Measurements from ENCODE around the gene BMP7.
"Not testable (repeated sequence)": the region's sequence is repeated elsewhere in the genome, so short reads cannot be mapped to it uniquely, and the experiment has no call there.

Gene BMP7

DNA sequence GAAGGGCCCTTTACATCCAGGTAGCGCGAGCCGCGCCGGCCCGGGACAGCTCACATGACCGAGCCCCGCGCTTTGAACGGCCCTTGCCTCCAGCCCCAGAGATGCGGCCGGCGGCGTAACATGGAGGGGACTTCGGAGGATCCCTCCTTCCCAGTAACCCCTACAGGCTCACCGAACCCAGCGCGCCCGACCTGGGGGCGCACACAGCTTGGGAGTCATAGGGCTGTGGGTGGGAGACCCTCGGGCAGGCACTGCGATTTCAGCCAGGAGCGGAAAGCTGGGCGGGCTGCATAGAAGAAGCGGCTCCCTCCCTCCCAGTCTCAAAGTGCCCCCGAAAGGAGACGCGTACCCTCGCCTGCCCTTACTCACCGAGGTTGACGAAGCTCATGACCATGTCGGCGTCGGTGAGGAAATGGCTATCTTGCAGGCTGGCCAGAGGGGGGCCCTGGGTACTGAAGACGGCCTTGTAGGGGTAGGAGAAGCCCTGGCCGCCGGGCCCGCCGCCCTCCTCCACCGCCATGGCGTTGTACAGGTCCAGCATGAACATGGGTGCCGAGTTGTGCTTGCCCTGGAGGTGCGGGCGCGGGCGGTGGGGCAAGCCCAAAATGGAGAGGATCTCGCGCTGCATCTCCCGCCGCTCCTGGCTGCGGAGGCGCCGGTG, 975 bp downstream of the BMP7 start:
- H3K4me1 ChIP-seq (ENCODE audit: control insufficient read depth, insufficient read depth, low read depth, low read length) = peaks cover 25% of the 10 kb centered on the region
- H3K27me3 ChIP-seq (ENCODE audit: control insufficient read depth in 1 of 2, insufficient read depth in 1 of 2, low read length in 2 of 2) = peaks cover 93% of the 10 kb centered on the region in 2 experiments
- no peaks in the 10 kb centered on the region for H3K9me3 ChIP-seq (ENCODE audit: control insufficient read depth, low read length)
- WGBS = 1% methylated on average over 43 of the region's 53 CpGs
- H3K36me3 ChIP-seq (ENCODE audit: control insufficient read depth in 1 of 2, insufficient read depth in 2 of 2, low read depth in 1 of 2, low read length in 2 of 2) = no peaks in the 10 kb centered on the region
- H3K27ac ChIP-seq (ENCODE audit: low read length, poor library complexity, severe bottlenecking) = no peak overlapping the region
- no peak overlapping the region for H2AK5ac ChIP-seq (ENCODE audit: low read length, severe bottlenecking)
- H3K4me2 ChIP-seq (ENCODE audit: low read length, poor library complexity, severe bottlenecking) = peak overlapping the region; percentile 77
- DNase-seq = peak; percentile 1
- H2AFZ ChIP-seq (ENCODE audit: low read depth, low read length) = no peak overlapping the region
- no peak overlapping the region for H3K14ac ChIP-seq (ENCODE audit: low read length in 2 of 2)
- H3K4me3 ChIP-seq (ENCODE audit: insufficient read depth in 1 of 2, low read depth in 1 of 2, low read length in 2 of 2) = peak overlapping the region in 1 of 2 experiments; percentile 2
- H2BK5ac ChIP-seq (ENCODE audit: low read depth, low read length, poor library complexity, severe bottlenecking) = no peak overlapping the region
- no peak overlapping the region for H4K8ac ChIP-seq (ENCODE audit: low read length)
- H2BK15ac ChIP-seq (ENCODE audit: low read depth, poor library complexity, severe bottlenecking) = no peak overlapping the region
- H3K79me1 ChIP-seq (replicated peaks; ENCODE audit: low read length, poor library complexity, severe bottlenecking) = no peaks in the 10 kb centered on the region
- no peak overlapping the region for H3K4ac ChIP-seq (ENCODE audit: low read depth in 1 of 2, low read length in 2 of 2)
- H3K23ac ChIP-seq (ENCODE audit: low read length in 2 of 2) = peak overlapping the region in 1 of 2 experiments; percentile 37
- no peak overlapping the region for H2BK12ac ChIP-seq (ENCODE audit: low read length in 2 of 2)
- H3K9ac ChIP-seq (ENCODE audit: low read length) = no peak overlapping the region
- no peak overlapping the region for H4K91ac ChIP-seq (ENCODE audit: low read length)
- no peak overlapping the region for H3K18ac ChIP-seq (ENCODE audit: low read depth in 1 of 2, low read length in 2 of 2)
- no peak overlapping the region for H2BK120ac ChIP-seq (ENCODE audit: low read depth, low read length)

DNA sequence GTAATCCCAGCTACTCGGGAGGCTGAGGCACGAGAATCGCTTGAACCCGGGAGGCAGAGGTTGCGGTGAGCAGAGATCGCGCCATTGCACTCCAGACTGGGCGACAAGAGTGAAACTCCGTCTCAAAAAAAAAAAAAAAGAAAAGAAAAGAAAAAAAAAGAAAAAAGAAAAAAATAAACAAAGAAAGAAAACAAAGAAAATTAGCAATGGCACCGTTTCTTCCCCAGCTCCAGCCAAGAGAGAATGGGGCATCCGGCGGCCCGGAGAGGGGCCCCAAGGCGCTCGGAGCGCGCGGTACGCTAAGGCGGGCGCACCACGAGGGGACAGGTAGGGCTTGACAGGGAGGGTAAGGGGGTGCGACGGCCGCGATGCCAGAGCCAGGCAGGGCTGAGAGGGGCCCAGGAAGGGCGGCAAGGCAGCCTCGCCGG, 1.5 kb downstream of the BMP7 start:
- H3K27me3 ChIP-seq (ENCODE audit: control insufficient read depth in 1 of 2, insufficient read depth in 1 of 2, low read length in 2 of 2) = peaks cover 93% of the 10 kb centered on the region in 2 experiments
- not testable (repeated sequence) for H2AFZ ChIP-seq (ENCODE audit: low read depth, low read length); H3K23ac ChIP-seq (ENCODE audit: low read length in 2 of 2); H3K9me3 ChIP-seq (ENCODE audit: control insufficient read depth, low read length); H2AK5ac ChIP-seq (ENCODE audit: low read length, severe bottlenecking); H3K4me2 ChIP-seq (ENCODE audit: low read length, poor library complexity, severe bottlenecking); H3K79me1 ChIP-seq (replicated peaks; ENCODE audit: low read length, poor library complexity, severe bottlenecking); H2BK5ac ChIP-seq (ENCODE audit: low read depth, low read length, poor library complexity, severe bottlenecking); H3K9ac ChIP-seq (ENCODE audit: low read length); DNase-seq; H2BK12ac ChIP-seq (ENCODE audit: low read length in 2 of 2); H3K4ac ChIP-seq (ENCODE audit: low read depth in 1 of 2, low read length in 2 of 2); H4K91ac ChIP-seq (ENCODE audit: low read length); H4K8ac ChIP-seq (ENCODE audit: low read length); H3K14ac ChIP-seq (ENCODE audit: low read length in 2 of 2); H3K36me3 ChIP-seq (ENCODE audit: control insufficient read depth in 1 of 2, insufficient read depth in 2 of 2, low read depth in 1 of 2, low read length in 2 of 2); H2BK15ac ChIP-seq (ENCODE audit: low read depth, poor library complexity, severe bottlenecking); H2BK120ac ChIP-seq (ENCODE audit: low read depth, low read length); H3K27ac ChIP-seq (ENCODE audit: low read length, poor library complexity, severe bottlenecking); H3K18ac ChIP-seq (ENCODE audit: low read depth in 1 of 2, low read length in 2 of 2)
- peaks cover 25% of the 10 kb centered on the region for H3K4me1 ChIP-seq (ENCODE audit: control insufficient read depth, insufficient read depth, low read depth, low read length)
- WGBS = 3% methylated on average over 25 of the region's 29 CpGs
- H3K4me3 ChIP-seq (ENCODE audit: insufficient read depth in 1 of 2, low read depth in 1 of 2, low read length in 2 of 2) = peak overlapping the region in 1 of 2 experiments; percentile 2

DNA sequence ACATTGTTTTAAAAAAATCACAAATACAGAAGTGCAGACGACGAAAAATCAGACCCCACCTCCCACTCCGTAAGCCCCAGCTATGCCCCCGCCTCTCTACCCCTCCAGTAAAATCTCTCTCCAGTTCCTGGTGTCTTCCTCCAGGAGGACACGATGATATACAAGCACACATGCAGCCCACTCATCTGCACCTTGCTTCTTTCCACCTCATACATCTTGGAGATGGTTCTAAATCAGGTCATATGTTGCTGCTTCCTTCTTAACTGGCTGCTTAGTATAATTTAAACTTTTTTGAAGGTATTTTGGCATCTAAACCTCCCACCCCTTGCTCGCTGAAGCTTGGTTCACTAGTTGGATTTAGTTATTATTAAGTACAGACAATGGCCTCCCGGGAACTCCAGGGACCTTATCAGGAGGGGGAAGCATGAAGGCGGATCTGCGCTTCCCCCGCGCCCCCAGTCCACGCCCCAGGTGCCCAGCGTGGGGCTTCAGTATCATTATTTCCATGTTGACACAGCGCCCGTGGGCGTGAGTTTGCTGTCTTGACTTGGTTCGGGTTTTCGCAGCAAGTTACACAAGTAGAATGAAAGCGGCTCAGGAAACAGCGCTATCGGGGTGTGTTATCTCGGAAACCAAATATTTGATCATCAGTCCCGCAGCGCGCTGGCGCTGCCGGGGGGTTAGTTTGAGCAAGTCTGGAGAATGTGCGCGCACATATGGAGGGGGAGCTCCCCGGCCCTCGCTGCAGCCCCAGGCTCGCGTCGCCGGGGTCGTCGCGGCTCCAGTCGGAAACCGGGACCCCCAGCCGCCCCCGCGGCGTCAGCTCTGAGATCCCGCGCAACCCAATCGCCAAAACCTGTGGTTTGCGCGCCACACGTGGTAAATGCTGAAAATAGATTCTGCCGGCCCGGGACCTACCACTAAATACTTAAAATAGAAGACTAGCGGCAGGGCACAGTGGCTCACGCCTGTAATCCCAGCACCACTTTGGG, 2.3 kb downstream of the BMP7 start:
- H2AFZ ChIP-seq (ENCODE audit: low read depth, low read length) = no peak overlapping the region
- H2BK5ac ChIP-seq (ENCODE audit: low read depth, low read length, poor library complexity, severe bottlenecking) = no peak overlapping the region
- H3K14ac ChIP-seq (ENCODE audit: low read length in 2 of 2) = no peak overlapping the region
- no peak overlapping the region for H2BK12ac ChIP-seq (ENCODE audit: low read length in 2 of 2)
- H3K4me1 ChIP-seq (ENCODE audit: control insufficient read depth, insufficient read depth, low read depth, low read length) = peaks cover 25% of the 10 kb centered on the region
- no peak overlapping the region for H2BK120ac ChIP-seq (ENCODE audit: low read depth, low read length)
- no peak overlapping the region for H3K4me3 ChIP-seq (ENCODE audit: insufficient read depth in 1 of 2, low read depth in 1 of 2, low read length in 2 of 2)
- H3K9ac ChIP-seq (ENCODE audit: low read length) = no peak overlapping the region
- no peak overlapping the region for H4K91ac ChIP-seq (ENCODE audit: low read length)
- H3K4me2 ChIP-seq (ENCODE audit: low read length, poor library complexity, severe bottlenecking) = peak overlapping the region; percentile 18
- no peak overlapping the region for H3K27ac ChIP-seq (ENCODE audit: low read length, poor library complexity, severe bottlenecking)
- no peak overlapping the region for H2BK15ac ChIP-seq (ENCODE audit: low read depth, poor library complexity, severe bottlenecking)
- no peak overlapping the region for H3K23ac ChIP-seq (ENCODE audit: low read length in 2 of 2)
- no peak overlapping the region for H3K18ac ChIP-seq (ENCODE audit: low read depth in 1 of 2, low read length in 2 of 2)
- H4K8ac ChIP-seq (ENCODE audit: low read length) = no peak overlapping the region
- H3K4ac ChIP-seq (ENCODE audit: low read depth in 1 of 2, low read length in 2 of 2) = no peak overlapping the region
- no peak for DNase-seq
- no peaks in the 10 kb centered on the region for H3K9me3 ChIP-seq (ENCODE audit: control insufficient read depth, low read length)
- 15% methylated on average over 53 of the region's 54 CpGs for WGBS
- H3K27me3 ChIP-seq (ENCODE audit: control insufficient read depth in 1 of 2, insufficient read depth in 1 of 2, low read length in 2 of 2) = peaks cover 93% of the 10 kb centered on the region in 2 experiments
- H2AK5ac ChIP-seq (ENCODE audit: low read length, severe bottlenecking) = no peak overlapping the region
- no peaks in the 10 kb centered on the region for H3K79me1 ChIP-seq (replicated peaks; ENCODE audit: low read length, poor library complexity, severe bottlenecking)
- no peaks in the 10 kb centered on the region for H3K36me3 ChIP-seq (ENCODE audit: control insufficient read depth in 1 of 2, insufficient read depth in 2 of 2, low read depth in 1 of 2, low read length in 2 of 2)
